Measurements from ENCODE around the gene ADCY5.

Gene ADCY5

DNA sequence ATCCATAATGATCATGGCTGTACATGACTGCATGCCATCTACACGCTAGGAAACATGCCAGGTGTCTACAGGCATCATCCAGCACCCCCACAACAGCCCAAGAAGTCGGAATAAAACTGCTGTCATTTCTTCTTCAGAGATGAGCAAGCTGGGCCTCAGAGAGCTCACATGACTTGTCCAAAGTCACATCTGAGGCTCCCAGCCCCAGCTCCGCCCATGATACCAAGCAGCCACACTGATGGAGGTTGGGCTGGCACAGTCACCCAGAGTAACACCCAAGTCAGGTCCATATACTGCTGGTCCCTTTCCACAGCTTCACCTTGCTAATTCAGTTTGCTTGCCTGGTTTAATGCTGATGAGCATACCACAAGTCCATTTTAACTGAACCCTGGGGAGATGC lies 130.5 kb downstream of the ADCY5 start:
- TF ChIP-seq CTCF (IDR thresholded peaks at IDR 0.05; ENCODE audit: low read depth, low read length, missing control alignments): no peak
- H3K4me3 ChIP-seq (ENCODE audit: low read depth, low read length): no peak overlapping the region
- in situ Hi-C loops (cut with HindIII; ENCODE audit: low sequenced_read_pairs): no loop called here
- no peak for DNase-seq (ENCODE audit: low read depth)

DNA sequence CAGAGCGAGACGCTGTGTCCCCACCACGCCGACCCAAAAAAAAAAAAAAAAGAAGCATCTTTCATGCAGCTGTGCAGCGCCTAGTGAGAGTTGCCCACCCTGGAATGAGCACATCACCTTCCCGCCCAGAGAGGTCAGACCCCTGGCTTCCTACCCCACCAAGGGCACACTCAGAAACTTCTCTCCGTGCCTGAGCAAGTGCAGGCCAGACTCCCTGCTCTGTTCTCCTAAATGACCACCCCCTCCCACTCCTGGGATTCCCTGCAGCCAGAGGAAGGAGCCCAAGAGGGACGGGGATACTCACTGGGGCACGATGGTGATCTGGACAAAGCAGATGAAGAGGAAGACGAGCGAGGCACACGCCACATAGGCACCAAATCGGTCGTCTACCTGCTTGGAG lies 131.2 kb downstream of the ADCY5 start:
- H3K4me3 ChIP-seq (ENCODE audit: low read depth, low read length): no peak overlapping the region
- DNase-seq (ENCODE audit: low read depth): no peak
- in situ Hi-C loops (cut with HindIII; ENCODE audit: low sequenced_read_pairs): no loop called here
- TF ChIP-seq CTCF (IDR thresholded peaks at IDR 0.05; ENCODE audit: low read depth, low read length, missing control alignments): no peak

- TF ChIP-seq CTCF (IDR thresholded peaks at IDR 0.05; ENCODE audit: low read depth, low read length, missing control alignments): no peak
- in situ Hi-C loops (cut with HindIII; ENCODE audit: low sequenced_read_pairs): no loop called here
- no peak for DNase-seq (ENCODE audit: low read depth)
- no peak overlapping the region for H3K4me3 ChIP-seq (ENCODE audit: low read depth, low read length)
Observed at GRCh38 chr3:123315271-123315595, 133.7 kb downstream of the ADCY5 start.

GRCh38 chr3:123314359-123315270 lies 134.3 kb downstream of the ADCY5 start:
- in situ Hi-C loops (cut with HindIII; ENCODE audit: low sequenced_read_pairs): no loop called here
- H3K4me3 ChIP-seq (ENCODE audit: low read depth, low read length): no peak overlapping the region
- no peak for DNase-seq (ENCODE audit: low read depth)
- no peak for TF ChIP-seq CTCF (IDR thresholded peaks at IDR 0.05; ENCODE audit: low read depth, low read length, missing control alignments)

- no peak overlapping the region for H3K4me3 ChIP-seq (ENCODE audit: low read depth, low read length)
- TF ChIP-seq CTCF (IDR thresholded peaks at IDR 0.05; ENCODE audit: low read depth, low read length, missing control alignments): no peak
- no peak for DNase-seq (ENCODE audit: low read depth)
- in situ Hi-C loops (cut with HindIII; ENCODE audit: low sequenced_read_pairs): no loop called here
Observed at GRCh38 chr3:123313889-123314288, 135.0 kb downstream of the ADCY5 start.

- H3K4me3 ChIP-seq (ENCODE audit: low read depth, low read length): no peak overlapping the region
- in situ Hi-C loops (cut with HindIII; ENCODE audit: low sequenced_read_pairs): no loop called here
- TF ChIP-seq CTCF (IDR thresholded peaks at IDR 0.05; ENCODE audit: low read depth, low read length, missing control alignments): no peak
- no peak for DNase-seq (ENCODE audit: low read depth)
Observed at GRCh38 chr3:123312331-123313265, 136.3 kb downstream of the ADCY5 start.
